ENCODE measurements around the gene GCSAM.

- TF ChIP-seq CTCF (IDR thresholded peaks at IDR 0.05) (no peak), EP300 (IDR thresholded peaks at IDR 0.05) (no peak), POLR2AphosphoS5 (IDR thresholded peaks at IDR 0.05) (no peak)
Observed at GRCh38 chr3:112143689-112144088, 10.6 kb upstream of the GCSAM start.

Data from upper lobe of left lung (tissue), 4 donors.